Esophagus muscularis mucosa (tissue), 4 donors: ENCODE measurements around the gene CREM.

ENCODE experiments used
- EP300 ChIP-seq: sonication (generic); formaldehyde crosslinking; IDR thresholded peaks from one replicate; pipeline ENCODE4 v1.6.1; 2017; ENCODE audit warnings: antibody characterized with exemption
- POLR2A ChIP-seq: fragments of 450-650 bp; IDR thresholded peaks from one replicate; pipeline ENCODE4 v1.6.1; 2017; ENCODE audit warnings: antibody characterized with exemption, moderate library complexity, mild to moderate bottlenecking, low read depth
- TF ChIP-seq, protein P1 (sequence below), 3 experiments: fragments of 200-600 bp in 2 of 3; fragments of 450-650 bp in 1 of 3; sonication (generic) in 2 of 3; IDR thresholded peaks; one replicate each; pipeline ENCODE4 v1.5.1; 2017 to 2019; ENCODE audit warnings: antibody characterized with exemption in 3 of 3, mild to moderate bottlenecking in 2 of 3, moderate library complexity in 1 of 3

DNA sequence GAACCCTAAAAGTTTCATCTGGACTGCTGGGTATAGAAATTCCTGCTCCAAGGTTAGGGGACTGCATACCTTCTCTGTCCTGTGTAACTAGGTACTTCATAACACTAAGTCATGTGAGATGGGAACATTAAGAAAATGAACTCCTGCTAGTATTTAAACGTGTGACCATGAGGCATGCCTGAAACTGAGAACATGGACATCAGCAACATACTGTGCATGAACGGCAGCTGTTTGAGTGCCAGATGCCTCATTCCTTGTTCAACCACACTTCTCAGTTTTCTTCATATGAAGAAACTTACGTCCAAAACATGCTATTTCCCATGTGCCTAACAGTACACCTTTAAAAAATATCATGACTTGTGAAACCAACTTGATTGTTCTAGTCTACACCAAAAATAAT lies 88.5 kb downstream of the CREM start:
- TF ChIP-seq, protein P1, sequence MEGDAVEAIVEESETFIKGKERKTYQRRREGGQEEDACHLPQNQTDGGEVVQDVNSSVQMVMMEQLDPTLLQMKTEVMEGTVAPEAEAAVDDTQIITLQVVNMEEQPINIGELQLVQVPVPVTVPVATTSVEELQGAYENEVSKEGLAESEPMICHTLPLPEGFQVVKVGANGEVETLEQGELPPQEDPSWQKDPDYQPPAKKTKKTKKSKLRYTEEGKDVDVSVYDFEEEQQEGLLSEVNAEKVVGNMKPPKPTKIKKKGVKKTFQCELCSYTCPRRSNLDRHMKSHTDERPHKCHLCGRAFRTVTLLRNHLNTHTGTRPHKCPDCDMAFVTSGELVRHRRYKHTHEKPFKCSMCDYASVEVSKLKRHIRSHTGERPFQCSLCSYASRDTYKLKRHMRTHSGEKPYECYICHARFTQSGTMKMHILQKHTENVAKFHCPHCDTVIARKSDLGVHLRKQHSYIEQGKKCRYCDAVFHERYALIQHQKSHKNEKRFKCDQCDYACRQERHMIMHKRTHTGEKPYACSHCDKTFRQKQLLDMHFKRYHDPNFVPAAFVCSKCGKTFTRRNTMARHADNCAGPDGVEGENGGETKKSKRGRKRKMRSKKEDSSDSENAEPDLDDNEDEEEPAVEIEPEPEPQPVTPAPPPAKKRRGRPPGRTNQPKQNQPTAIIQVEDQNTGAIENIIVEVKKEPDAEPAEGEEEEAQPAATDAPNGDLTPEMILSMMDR (IDR thresholded peaks at IDR 0.05): no peak
- TF ChIP-seq EP300 (no peak), POLR2A (no peak)
